Measurements from ENCODE around the gene MXI1. TPM values are rescaled to one million over a fixed set of nuclear protein-coding genes. Genes with fewer than 3 reads are reported as not detected.
"Not testable (repeated sequence)": the region's sequence is repeated elsewhere in the genome, so short reads cannot be mapped to it uniquely, and the experiment has no call there.

The MXI1 gene
- total RNA-seq, 1 experiment from 2014 or later = 25.8 TPM

- H3K79me2 ChIP-seq (ENCODE audit: low read depth); H3K27me3 ChIP-seq (ENCODE audit: insufficient read depth, low read depth); CTCF ChIA-PET; H3K4me1 ChIP-seq (replicated peaks; ENCODE audit: insufficient read depth); BruUV-seq (replicated peaks); H3K9me3 ChIP-seq (ENCODE audit: insufficient read depth, low read depth); H3K9me2 ChIP-seq (ENCODE audit: insufficient read depth); H4K20me1 ChIP-seq (ENCODE audit: insufficient read depth); H2AFZ ChIP-seq; H3K36me3 ChIP-seq (ENCODE audit: low read depth); H3K27ac ChIP-seq; H3K4me2 ChIP-seq; H3F3A ChIP-seq (ENCODE audit: insufficient read depth, low read depth); DNase-seq; intact Hi-C loops (cut with micrococcal nuclease; ENCODE audit: unreplicated experiment); H3K4me3 ChIP-seq: not testable (repeated sequence)
- POLR2A ChIA-PET (ENCODE audit: unreplicated experiment) = interaction anchor here (0.6 kb wide), 1 partner anchor 41 kb away, joined by 6 read pairs; no protein-coding TSS in a partner anchor
Observed at GRCh38 chr10:110249489-110249888, 42.1 kb downstream of the MXI1 start.

DNA sequence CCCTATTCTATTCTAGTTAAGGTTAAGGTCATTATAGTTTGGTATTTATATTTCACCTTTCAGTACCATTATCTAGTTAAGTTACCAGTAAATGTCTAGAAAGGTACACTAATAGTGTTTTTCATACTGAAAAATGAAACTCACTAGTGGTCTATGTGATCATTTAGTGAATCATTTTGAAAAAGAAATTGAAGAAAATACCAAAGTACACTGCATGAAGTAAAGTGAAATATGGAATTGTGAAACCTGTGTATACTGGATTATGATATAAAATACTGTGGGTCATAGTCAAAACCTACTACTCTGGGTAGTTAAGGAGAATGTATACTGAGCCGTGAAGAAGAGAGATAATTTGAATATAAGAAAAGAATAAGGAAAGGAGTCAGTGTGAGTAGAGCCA, 44.0 kb downstream of the MXI1 start:
- H3K4me1 ChIP-seq (replicated peaks; ENCODE audit: insufficient read depth); POLR2A ChIA-PET (ENCODE audit: unreplicated experiment); BruUV-seq (replicated peaks); H3K27ac ChIP-seq; intact Hi-C loops (cut with micrococcal nuclease; ENCODE audit: unreplicated experiment); H2AFZ ChIP-seq; H3K79me2 ChIP-seq (ENCODE audit: low read depth); DNase-seq; H3F3A ChIP-seq (ENCODE audit: insufficient read depth, low read depth); H3K27me3 ChIP-seq (ENCODE audit: insufficient read depth, low read depth); H3K9me2 ChIP-seq (ENCODE audit: insufficient read depth); H3K4me2 ChIP-seq; H3K36me3 ChIP-seq (ENCODE audit: low read depth); H4K20me1 ChIP-seq (ENCODE audit: insufficient read depth); H3K4me3 ChIP-seq; H3K9me3 ChIP-seq (ENCODE audit: insufficient read depth, low read depth): not testable (repeated sequence)
- CTCF ChIA-PET = interaction anchor here (0.6 kb wide), 1 partner anchor 132 kb away, joined by 3 read pairs; no protein-coding TSS in a partner anchor

DNA sequence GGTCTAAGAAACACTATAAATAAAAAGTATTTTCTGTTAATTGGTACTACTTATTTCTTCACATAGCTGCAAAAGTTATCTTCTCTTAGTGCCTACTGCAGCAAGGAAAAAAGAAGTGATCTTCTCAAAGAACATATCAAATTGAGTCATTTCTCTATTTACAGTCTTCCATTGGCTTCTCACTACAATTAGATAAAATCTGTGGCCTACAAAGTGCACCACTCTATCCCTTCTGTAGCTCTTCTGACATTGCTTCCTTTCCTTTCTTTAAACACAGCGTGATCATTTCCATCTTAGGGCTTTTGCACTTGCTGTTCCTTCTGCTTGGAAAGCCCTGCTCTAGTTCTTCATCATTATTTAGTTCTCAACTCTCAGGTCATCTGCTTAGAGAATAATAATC, 44.7 kb downstream of the MXI1 start:
- Histone ChIP-seq H3K27ac (no peak overlapping the region), H3K36me3 (ENCODE audit: low read depth) (no peaks in the 10 kb centered on the region), H3K4me3 (no peak overlapping the region), H3K4me2 (no peak overlapping the region), H3F3A (ENCODE audit: insufficient read depth, low read depth) (no peaks in the 10 kb centered on the region), H4K20me1 (ENCODE audit: insufficient read depth) (no peaks in the 10 kb centered on the region), H3K27me3 (ENCODE audit: insufficient read depth, low read depth) (no peaks in the 10 kb centered on the region), H3K4me1 (replicated peaks; ENCODE audit: insufficient read depth) (no peaks in the 10 kb centered on the region), H3K79me2 (ENCODE audit: low read depth) (no peaks in the 10 kb centered on the region), H3K9me3 (ENCODE audit: insufficient read depth, low read depth) (no peaks in the 10 kb centered on the region), H2AFZ (no peak overlapping the region), H3K9me2 (ENCODE audit: insufficient read depth) (no peaks in the 10 kb centered on the region)
- no TSS peak for BruUV-seq (replicated peaks)
- no peak for DNase-seq
- intact Hi-C loops (cut with micrococcal nuclease; ENCODE audit: unreplicated experiment) = no loop called here
- POLR2A ChIA-PET (ENCODE audit: unreplicated experiment) = no interaction called here
- CTCF ChIA-PET = no interaction called here
- no peak for TF ChIP-seq EZH2 (IDR thresholded peaks at IDR 0.05; ENCODE audit: low read depth)
- no peak for TF ChIP-seq CTCF (conservative IDR thresholded peaks at IDR 0.05)

DNA sequence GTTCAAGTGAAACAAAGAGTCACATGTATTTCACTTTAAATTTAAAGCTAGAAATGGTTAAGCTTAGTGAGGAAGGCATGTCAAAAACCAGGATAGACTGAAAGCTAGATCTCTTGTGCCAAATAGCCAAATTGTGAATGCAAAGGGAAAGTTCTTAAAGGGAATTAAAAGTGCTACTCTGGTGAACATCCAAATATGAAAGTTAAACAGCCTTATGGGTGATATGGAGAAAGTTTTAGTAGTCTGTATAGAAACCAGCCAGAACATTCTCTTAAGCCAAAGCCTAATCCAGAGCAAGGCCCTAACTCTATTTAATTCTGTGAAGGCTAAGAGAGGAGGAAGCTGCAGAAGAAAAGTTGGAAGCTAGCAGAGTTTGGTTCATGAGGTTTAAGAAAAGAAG, 47.1 kb downstream of the MXI1 start:
- Histone ChIP-seq H3K36me3 (ENCODE audit: low read depth) (no peaks in the 10 kb centered on the region), H3K27me3 (ENCODE audit: insufficient read depth, low read depth) (no peaks in the 10 kb centered on the region), H4K20me1 (ENCODE audit: insufficient read depth) (no peaks in the 10 kb centered on the region), H3K9me3 (ENCODE audit: insufficient read depth, low read depth) (no peaks in the 10 kb centered on the region), H3K4me1 (replicated peaks; ENCODE audit: insufficient read depth) (no peaks in the 10 kb centered on the region), H3K4me2 (no peak overlapping the region), H2AFZ (no peak overlapping the region), H3K4me3 (no peak overlapping the region), H3K27ac (no peak overlapping the region), H3K9me2 (ENCODE audit: insufficient read depth) (no peaks in the 10 kb centered on the region), H3F3A (ENCODE audit: insufficient read depth, low read depth) (no peaks in the 10 kb centered on the region), H3K79me2 (ENCODE audit: low read depth) (no peaks in the 10 kb centered on the region)
- POLR2A ChIA-PET (ENCODE audit: unreplicated experiment) = no interaction called here
- no peak for TF ChIP-seq EZH2 (IDR thresholded peaks at IDR 0.05; ENCODE audit: low read depth)
- no peak for TF ChIP-seq CTCF (conservative IDR thresholded peaks at IDR 0.05)
- CTCF ChIA-PET = no interaction called here
- no peak for DNase-seq
- no TSS peak for BruUV-seq (replicated peaks)
- intact Hi-C loops (cut with micrococcal nuclease; ENCODE audit: unreplicated experiment) = no loop called here

Data from PC-9 (cell line).